DMS79 (cell line): ENCODE measurements around the gene MRO.
"Not testable (repeated sequence)": the region's sequence is repeated elsewhere in the genome, so short reads cannot be mapped to it uniquely, and the experiment has no call there.

ENCODE experiments used
- DNase-seq: peaks from one replicate; lab custom pipeline; 2025; lab: John Stamatoyannopoulos, UW

Gene MRO

DNA sequence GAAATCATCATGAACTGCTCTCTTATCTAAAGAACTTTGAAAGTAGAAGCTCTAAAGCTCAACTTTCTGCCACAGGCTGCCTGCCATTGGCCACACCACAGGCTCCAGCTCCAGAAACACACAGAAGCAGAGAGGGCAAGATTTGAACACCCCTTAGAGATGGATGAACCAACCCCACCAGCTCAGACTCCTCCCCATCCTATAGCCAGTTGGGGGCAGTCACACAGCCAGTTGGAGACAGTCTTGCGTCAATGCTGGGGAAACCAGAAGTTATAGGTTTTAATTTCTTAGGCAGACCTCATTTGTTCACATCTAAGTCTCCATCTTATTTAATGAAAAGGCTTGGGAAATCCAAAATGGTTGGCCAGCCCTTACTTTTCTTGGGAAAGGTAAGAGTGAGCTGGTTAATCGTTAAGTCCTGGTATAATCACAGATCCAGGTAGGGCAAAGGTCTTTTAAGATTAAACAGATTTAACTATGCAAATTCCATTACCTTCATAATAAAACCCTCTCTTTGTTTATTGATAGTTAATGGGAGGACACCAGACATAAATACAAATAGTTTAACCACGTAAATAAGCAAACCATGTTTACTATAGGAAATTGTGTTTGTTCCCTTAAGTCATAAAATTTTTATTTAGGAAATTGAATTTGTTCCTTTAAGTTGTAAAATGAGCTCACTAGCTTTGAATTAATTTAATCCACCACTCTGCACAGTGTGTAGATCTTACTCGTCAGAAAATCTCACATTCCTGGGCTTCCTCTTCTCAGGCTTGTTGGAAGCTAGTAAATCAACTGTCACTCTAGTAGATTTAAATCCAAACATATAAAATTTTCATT is 28.0 kb downstream of the MRO start:
- DNase-seq, result no peak

DNA sequence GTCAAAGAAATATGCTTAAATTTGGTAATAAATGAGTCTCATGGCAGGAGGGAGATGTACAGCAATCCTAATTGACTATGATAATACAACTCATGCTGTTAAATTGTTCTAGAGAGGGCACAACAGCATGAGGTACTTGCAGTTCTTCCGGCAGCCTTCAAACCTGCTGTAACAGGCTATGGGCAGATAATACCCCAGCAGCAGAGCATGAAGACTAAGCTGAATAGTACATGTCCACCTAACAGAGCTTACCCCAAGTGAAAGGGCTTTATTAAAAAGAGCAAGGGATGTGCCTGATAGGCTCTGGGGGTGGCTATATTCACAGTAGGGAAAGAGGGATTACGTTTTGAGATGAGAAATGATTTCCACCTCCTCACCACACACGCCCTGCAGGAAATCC is 28.9 kb downstream of the MRO start:
- no peak for DNase-seq

DNA sequence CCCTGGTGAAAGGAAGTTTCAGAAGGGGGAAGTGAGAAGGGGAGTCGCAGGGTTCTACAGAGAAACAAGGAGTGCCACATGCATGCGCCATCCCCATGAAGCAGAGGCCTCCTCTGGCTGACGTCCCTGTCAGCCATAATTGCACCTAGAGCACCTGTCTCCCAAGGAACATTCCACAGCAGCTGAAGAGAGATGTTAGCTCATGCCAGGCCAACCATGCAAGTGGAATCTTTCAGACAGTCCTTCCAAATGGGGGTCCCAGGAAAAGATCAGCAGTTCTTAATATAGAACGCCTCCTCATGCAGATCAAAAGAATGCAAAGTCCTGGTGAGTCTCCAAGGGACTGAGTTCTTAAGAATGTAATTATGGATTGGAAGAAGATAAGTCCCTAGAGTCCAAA is 29.6 kb downstream of the MRO start:
- DNase-seq, result no peak

- no peak for DNase-seq
Observed at GRCh38 chr18:50788284-50788683, 31.5 kb downstream of the MRO start.

GRCh38 chr18:50786864-50787263 is 33.0 kb downstream of the MRO start:
- DNase-seq, result no peak

DNA sequence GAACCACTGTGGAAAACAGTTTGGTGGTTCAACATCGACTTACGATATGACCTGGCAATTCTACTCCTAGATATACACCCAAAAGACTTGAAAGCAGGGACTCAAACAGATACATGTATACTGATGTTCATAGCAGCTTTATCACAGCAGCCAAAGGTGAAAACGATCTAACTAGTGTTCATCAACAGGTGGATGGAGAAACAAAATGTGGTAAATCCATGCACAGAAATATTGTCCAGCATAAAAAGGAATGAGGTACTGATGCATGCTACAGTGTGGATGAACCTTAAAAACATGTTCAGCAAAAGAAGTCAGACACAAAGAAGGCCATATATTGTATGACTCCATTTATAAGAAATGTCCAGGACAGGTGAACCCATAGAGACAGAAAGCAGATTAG is 36.3 kb downstream of the MRO start:
- DNase-seq, result no peak

DNA sequence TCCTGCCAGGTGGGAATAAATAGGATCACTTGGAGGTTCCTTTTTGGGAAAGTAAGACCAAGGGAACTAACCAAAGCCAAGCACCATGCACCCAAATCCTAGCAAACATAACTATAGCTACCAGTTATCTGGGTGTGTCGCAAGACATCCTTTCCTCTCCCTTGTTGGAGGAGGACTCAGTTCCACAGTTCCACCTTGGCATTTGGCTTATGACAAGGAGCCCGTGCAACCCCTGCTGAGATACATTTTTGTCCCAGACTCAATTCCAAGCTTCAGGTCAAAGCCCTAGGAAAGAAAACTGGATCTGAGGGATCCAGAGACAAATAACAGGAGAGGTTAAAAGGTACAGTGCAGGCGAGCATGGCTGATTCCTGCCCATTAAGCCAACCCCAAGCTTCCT is 40.8 kb downstream of the MRO start:
- DNase-seq, result not testable (repeated sequence)

- no peak for DNase-seq
Observed at GRCh38 chr18:50776383-50776782, 43.4 kb downstream of the MRO start.

DNA sequence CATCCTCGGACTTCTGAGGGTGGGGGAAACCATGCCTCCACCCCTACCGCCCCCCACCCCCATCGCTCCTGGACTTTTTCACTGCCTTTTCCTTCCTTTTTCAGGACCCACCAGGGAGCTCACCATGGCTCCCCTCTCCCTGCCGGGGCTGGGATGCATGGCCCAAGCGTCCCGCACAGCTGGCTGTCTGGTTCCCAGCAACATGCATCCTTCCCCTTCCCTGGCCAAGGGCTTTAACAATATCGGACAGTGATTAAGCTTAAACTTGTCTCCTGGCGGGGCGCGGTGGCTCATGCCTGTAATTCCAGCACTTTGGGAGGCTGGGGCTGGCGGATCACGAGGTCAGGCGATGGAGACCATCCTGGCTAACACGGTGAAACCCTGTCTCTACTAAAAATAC is 44.1 kb downstream of the MRO start:
- DNase-seq, result no peak

DNA sequence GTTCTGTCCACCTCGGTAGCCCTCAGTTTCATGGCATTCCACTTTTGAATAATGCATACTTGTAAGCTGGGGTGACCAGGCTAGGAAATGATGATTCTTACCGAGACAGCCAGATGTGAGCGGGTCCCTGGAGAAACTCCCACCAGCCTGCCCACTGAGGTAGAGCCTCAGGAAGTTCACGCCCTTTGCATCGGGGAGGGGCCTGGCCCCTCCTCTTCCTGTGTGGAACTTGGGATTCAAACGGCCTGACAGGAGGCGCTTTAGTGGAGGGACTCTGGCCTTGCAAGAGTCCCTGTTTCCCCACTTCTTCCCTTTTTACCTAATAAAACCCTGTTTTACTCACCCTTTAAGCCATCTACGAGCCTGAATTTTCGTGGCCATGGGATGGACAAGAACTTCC is 44.6 kb downstream of the MRO start:
- DNase-seq, result no peak

DNA sequence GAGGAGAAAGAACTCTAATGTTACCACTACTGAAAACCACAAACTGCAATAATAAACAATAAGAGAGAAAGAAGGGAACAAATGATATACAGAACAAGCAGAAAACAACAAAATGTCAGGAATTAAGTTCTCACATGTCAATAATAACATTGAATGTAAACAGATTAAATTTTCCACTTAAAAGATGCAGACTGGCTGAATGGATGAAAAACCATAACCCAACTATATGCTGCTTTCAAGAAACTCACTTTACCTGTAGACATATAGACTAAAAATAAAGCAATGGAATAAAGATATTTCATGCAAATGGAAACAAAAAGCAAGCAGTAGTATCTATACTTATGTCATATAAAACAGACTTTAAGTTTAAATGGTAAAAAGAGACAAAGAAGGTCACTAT is 50.4 kb downstream of the MRO start:
- no peak for DNase-seq

GRCh38 chr18:50757358-50757757 is 62.5 kb downstream of the MRO start:
- DNase-seq, result no peak

GRCh38 chr18:50754297-50754696 is 65.5 kb downstream of the MRO start:
- no peak for DNase-seq

- DNase-seq, result no peak
Observed at GRCh38 chr18:50753311-50753710, 66.5 kb downstream of the MRO start.

- DNase-seq, result no peak
Observed at GRCh38 chr18:50751947-50752346, 67.9 kb downstream of the MRO start.

DNA sequence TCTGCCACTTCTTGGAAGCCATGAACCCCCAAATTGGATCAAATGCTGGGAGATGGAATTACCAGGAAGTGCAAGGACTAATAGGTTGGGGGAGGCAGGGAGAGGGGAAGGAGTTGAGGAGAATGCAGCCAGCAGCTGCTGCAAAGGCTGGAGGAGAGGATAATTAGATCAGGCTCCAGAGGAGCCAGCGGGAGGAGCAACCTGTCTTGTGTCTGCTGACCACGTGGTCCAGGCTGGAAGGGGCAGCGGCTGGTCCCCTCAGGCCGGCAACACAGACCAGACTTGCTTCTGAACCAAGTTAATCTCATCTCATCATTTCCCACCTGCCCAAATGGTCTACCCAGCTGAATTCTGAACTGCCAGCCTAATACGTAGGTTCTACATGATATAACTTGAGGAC is 68.3 kb downstream of the MRO start:
- no peak for DNase-seq

DNA sequence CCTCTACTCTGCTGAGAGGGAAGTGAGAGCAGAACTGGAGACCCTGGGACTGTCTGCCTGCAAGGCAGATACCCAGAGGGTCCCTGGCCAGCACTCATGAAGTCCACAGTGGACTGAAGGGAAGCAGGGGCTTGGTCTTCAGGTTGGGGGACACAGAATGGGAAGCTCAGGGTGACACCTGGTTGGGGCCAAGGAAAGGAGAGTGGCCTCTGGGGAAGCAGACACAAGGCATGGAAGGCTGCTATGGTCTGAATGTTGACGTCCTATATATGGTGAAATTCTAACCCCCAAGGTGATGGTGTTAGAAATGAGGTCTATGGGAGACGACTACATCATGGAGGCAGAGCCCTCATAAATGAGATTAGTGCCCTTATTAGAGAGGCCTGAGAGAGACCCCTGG is 69.3 kb downstream of the MRO start:
- no peak for DNase-seq

DNA sequence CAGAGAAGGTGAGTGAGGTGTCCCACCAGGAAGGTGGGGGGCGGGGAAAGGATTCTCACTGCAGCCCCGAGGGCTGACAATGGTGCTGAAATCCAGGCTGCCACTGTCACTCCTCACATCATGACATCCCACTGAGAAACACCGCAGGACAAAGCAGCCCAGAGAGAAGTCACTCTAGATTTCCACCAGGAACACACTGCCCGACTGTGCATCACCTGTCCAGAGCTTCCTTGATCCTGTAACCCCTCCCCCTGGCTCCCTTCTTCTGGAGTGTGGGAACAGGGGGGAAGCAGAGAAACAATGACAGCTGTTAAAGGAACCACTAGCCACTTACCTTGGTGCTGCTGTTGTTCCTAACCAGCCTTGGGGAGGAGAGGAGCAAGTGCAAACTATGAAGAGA is 69.9 kb downstream of the MRO start:
- no peak for DNase-seq

GRCh38 chr18:50749421-50749820 is 70.4 kb downstream of the MRO start:
- DNase-seq, result no peak

GRCh38 chr18:50748243-50749229 is 71.3 kb downstream of the MRO start:
- peak; percentile 30 for DNase-seq

- no peak for DNase-seq
Observed at GRCh38 chr18:50747849-50748242, 72.0 kb downstream of the MRO start.

GRCh38 chr18:50745945-50746344 is 73.9 kb downstream of the MRO start:
- DNase-seq, result no peak
